ENCODE measurements around the gene UMODL1. TPM values are rescaled to one million over a fixed set of nuclear protein-coding genes. Genes with fewer than 3 reads are reported as not detected.

The UMODL1 gene
- total and polyA plus RNA-seq, 2 donors (not counting 1 experiment from before 2014, with no cell fraction given) = not detected

- no peak overlapping the region for H3K4me3 ChIP-seq (replicated peaks in 1 of 4; ENCODE audit: control extremely low read depth in 1 of 4, insufficient read depth in 1 of 4, low read depth in 3 of 4, low read length in 4 of 4)
- no peaks in the 10 kb centered on the region for H3K27me3 ChIP-seq (ENCODE audit: control insufficient read depth, insufficient read depth, low read length)
- H3K27ac ChIP-seq (ENCODE audit: insufficient read depth, low read length) = no peak overlapping the region
- H3K4me1 ChIP-seq (ENCODE audit: control insufficient read depth, extremely low read depth, insufficient read depth, low read length) = no peaks in the 10 kb centered on the region
- TF ChIP-seq EZH2 (IDR thresholded peaks at IDR 0.05; ENCODE audit: low read length, missing control alignments) (no peak), CTCF (conservative IDR thresholded peaks at IDR 0.05 in 1 of 2, IDR thresholded peaks at IDR 0.05 in 1 of 2; ENCODE audit: low read depth in 1 of 2, low read length in 2 of 2) (no peak)
- no peak overlapping the region for H3K4me2 ChIP-seq (ENCODE audit: extremely low read depth, insufficient read depth, low read length)
- H3K9me3 ChIP-seq (ENCODE audit: control insufficient read depth, insufficient read depth, low read depth, low read length) = no peaks in the 10 kb centered on the region
- no peak for DNase-seq (ENCODE audit: low read depth in 2 of 2)
- no peak overlapping the region for H3K9ac ChIP-seq (ENCODE audit: insufficient read depth, low read length)
- no peaks in the 10 kb centered on the region for H3K79me2 ChIP-seq (ENCODE audit: control insufficient read depth, insufficient read depth, low read length)
- H2AFZ ChIP-seq (ENCODE audit: low read length) = no peak overlapping the region
- no peaks in the 10 kb centered on the region for H3K36me3 ChIP-seq (ENCODE audit: control insufficient read depth, insufficient read depth, low read length)
- H4K20me1 ChIP-seq (ENCODE audit: control insufficient read depth, extremely low read depth, insufficient read depth, low read length) = no peaks in the 10 kb centered on the region
These were observed 85.8 kb downstream of the UMODL1 start for GRCh38 chr21:42156690-42157605.

- Histone ChIP-seq H3K4me3 (replicated peaks in 1 of 4; ENCODE audit: control extremely low read depth in 1 of 4, insufficient read depth in 1 of 4, low read depth in 3 of 4, low read length in 4 of 4) (no peak overlapping the region), H3K9ac (ENCODE audit: insufficient read depth, low read length) (no peak overlapping the region), H3K27me3 (ENCODE audit: control insufficient read depth, insufficient read depth, low read length) (no peaks in the 10 kb centered on the region), H3K27ac (ENCODE audit: insufficient read depth, low read length) (no peak overlapping the region), H2AFZ (ENCODE audit: low read length) (no peak overlapping the region), H3K4me1 (ENCODE audit: control insufficient read depth, extremely low read depth, insufficient read depth, low read length) (no peaks in the 10 kb centered on the region), H4K20me1 (ENCODE audit: control insufficient read depth, extremely low read depth, insufficient read depth, low read length) (no peaks in the 10 kb centered on the region), H3K36me3 (ENCODE audit: control insufficient read depth, insufficient read depth, low read length) (no peaks in the 10 kb centered on the region), H3K9me3 (ENCODE audit: control insufficient read depth, insufficient read depth, low read depth, low read length) (no peaks in the 10 kb centered on the region), H3K79me2 (ENCODE audit: control insufficient read depth, insufficient read depth, low read length) (no peaks in the 10 kb centered on the region), H3K4me2 (ENCODE audit: extremely low read depth, insufficient read depth, low read length) (no peak overlapping the region)
- DNase-seq (ENCODE audit: low read depth in 2 of 2) = no peak
- no peak for TF ChIP-seq EZH2 (IDR thresholded peaks at IDR 0.05; ENCODE audit: low read length, missing control alignments)
- no peak for TF ChIP-seq CTCF (conservative IDR thresholded peaks at IDR 0.05 in 1 of 2, IDR thresholded peaks at IDR 0.05 in 1 of 2; ENCODE audit: low read depth in 1 of 2, low read length in 2 of 2)
These were observed 86.6 kb downstream of the UMODL1 start for GRCh38 chr21:42157606-42158310.

GRCh38 chr21:42158846-42159245 is 87.7 kb downstream of the UMODL1 start:
- DNase-seq (ENCODE audit: low read depth in 2 of 2) = no peak
- Histone ChIP-seq H4K20me1 (ENCODE audit: control insufficient read depth, extremely low read depth, insufficient read depth, low read length) (no peaks in the 10 kb centered on the region), H3K4me1 (ENCODE audit: control insufficient read depth, extremely low read depth, insufficient read depth, low read length) (no peaks in the 10 kb centered on the region), H3K27ac (ENCODE audit: insufficient read depth, low read length) (no peak overlapping the region), H3K36me3 (ENCODE audit: control insufficient read depth, insufficient read depth, low read length) (no peaks in the 10 kb centered on the region), H2AFZ (ENCODE audit: low read length) (no peak overlapping the region), H3K4me2 (ENCODE audit: extremely low read depth, insufficient read depth, low read length) (no peak overlapping the region), H3K27me3 (ENCODE audit: control insufficient read depth, insufficient read depth, low read length) (no peaks in the 10 kb centered on the region), H3K79me2 (ENCODE audit: control insufficient read depth, insufficient read depth, low read length) (no peaks in the 10 kb centered on the region), H3K4me3 (replicated peaks in 1 of 4; ENCODE audit: control extremely low read depth in 1 of 4, insufficient read depth in 1 of 4, low read depth in 3 of 4, low read length in 4 of 4) (no peak overlapping the region), H3K9ac (ENCODE audit: insufficient read depth, low read length) (no peak overlapping the region), H3K9me3 (ENCODE audit: control insufficient read depth, insufficient read depth, low read depth, low read length) (no peaks in the 10 kb centered on the region)
- no peak for TF ChIP-seq CTCF (conservative IDR thresholded peaks at IDR 0.05 in 1 of 2, IDR thresholded peaks at IDR 0.05 in 1 of 2; ENCODE audit: low read depth in 1 of 2, low read length in 2 of 2)
- no peak for TF ChIP-seq EZH2 (IDR thresholded peaks at IDR 0.05; ENCODE audit: low read length, missing control alignments)

All from fibroblast of lung (primary cell).